Psoas muscle (tissue), 8 donors: ENCODE measurements around the gene SLC35D3. TPM values are rescaled to one million over a fixed set of nuclear protein-coding genes. Genes with fewer than 3 reads are reported as not detected.

Source experiments
- ATAC-seq, 4 donors: fragments of 200-7000 bp; cut with Tn5 transposase; one replicate each; pipeline ENCODE4 v1.9.1; 2020; ENCODE audit warnings: moderate library complexity in 3 of 4, mild to moderate bottlenecking in 2 of 4
- DNase-seq, 2 donors: peaks; one replicate each; pipeline ENCODE4 v3.0.0-alpha.2; 2020
- H3K27ac ChIP-seq: fragments of 200-600 bp; one replicate; pipeline ENCODE4 v1.8.0; 2022
- H3K27me3 ChIP-seq, 3 donors: fragments of 200-600 bp in 1 of 3; one replicate each; pipeline versions ENCODE4 v1.6.1 to v1.8.0; 2013 to 2022; ENCODE audit warnings: low read length in 2 of 3, mild to moderate bottlenecking in 2 of 3, moderate library complexity in 1 of 3; ENCODE audit not compliant: insufficient read depth in 3 of 3
- H3K36me3 ChIP-seq, 2 donors: fragments of 200-600 bp in 1 of 2; one replicate each; pipeline versions ENCODE4 v1.6.1 to v1.8.0; 2013 to 2022; ENCODE audit warnings: low read depth in 1 of 2, mild to moderate bottlenecking in 1 of 2, moderate library complexity in 1 of 2; ENCODE audit not compliant: insufficient read depth in 1 of 2
- H3K4me1 ChIP-seq: fragments of 200-600 bp; one replicate; pipeline ENCODE4 v1.8.0; 2022
- H3K4me3 ChIP-seq: fragments of 200-600 bp; one replicate; pipeline ENCODE4 v1.8.0; 2022; ENCODE audit warnings: mild to moderate bottlenecking
- H3K9me3 ChIP-seq: fragments of 200-600 bp; one replicate; pipeline ENCODE4 v1.8.0; 2022
- WGBS, 3 donors: extraction: QIAGEN DNeasy Blood & Tissue Kit; methylation state at CpG; one replicate each; pipeline versions ENCODE4 v1.1.6 to v1.1.7; 2013; 5-methylcytosine and 5-hydroxymethylcytosine counted together
- intact Hi-C, 2 donors: fragments of 100-400 bp; cut with DNase I; formaldehyde crosslinking; loops; one replicate each; pipeline versions ENCODE4 v1.11.0 to v1.14.2; 2022
- polyA plus RNA-seq, 3 donors: library from polyadenylated mRNA; stranded (reverse); fragments of 200-250 nt; gene quantifications; one replicate each; pipeline ENCODE4 v1.2.3, GENCODE V29; 2013
- total RNA-seq, 4 donors: library from RNA; stranded (reverse); fragmentation: NEBNext Ultra II Directional in 2 of 4; extraction: Animal tissue kit (Norgen Biotek cat#: 25700) in 2 of 4; gene quantifications; one replicate each; pipeline versions ENCODE4 v1.2.1 to v1.2.4, GENCODE V29; 2021 to 2023
- TF ChIP-seq, protein P1 (sequence below): fragments of 200-600 bp; IDR thresholded peaks from one replicate; pipeline ENCODE4 v1.8.0; 2022; ENCODE audit warnings: antibody characterized with exemption
- donor health status: healthy with polysubstance abuse.
- donor health status: DM: no; HTN: no; CAD: no; lungs with moderate emphysema.
- donor health status: Bipolar disorder and iron deficiency.
- donor health status: healthy.
- donor health status: DM: yes; HTN: yes; CAD: no.
- donor health status: DM: no; HTN: no; CAD: no.
- donor health status: DM: no; HTN: no; CAD: no.
- donor health status: DM: yes; HTN: yes; CAD: no.

Gene SLC35D3
- total and polyA plus RNA-seq, 7 donors: not detected

DNA sequence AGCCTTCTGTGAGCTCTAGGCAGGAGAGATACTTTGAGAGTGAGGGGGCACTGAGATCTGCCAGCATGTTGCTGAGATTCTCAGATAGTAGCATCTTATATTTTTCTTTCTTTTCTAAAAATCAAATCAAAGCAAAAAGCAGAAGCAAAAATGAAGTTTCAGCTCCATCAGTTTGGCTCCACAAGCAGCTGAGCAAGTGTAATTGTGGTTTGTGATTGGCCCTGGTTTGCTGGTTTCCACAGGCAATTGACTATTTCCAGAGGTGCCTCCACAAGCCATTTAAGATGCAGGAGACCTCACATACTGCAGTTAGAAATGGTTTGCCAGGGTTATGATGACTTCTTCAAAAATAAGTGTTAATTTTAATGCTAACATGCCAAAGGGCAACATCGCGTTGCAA, 4.3 kb downstream of the SLC35D3 start:
- ATAC-seq: no peak
- intact Hi-C loops: no loop called here
- DNase-seq: no peak
- H3K4me3 ChIP-seq: no peak overlapping the region
- H3K27me3 ChIP-seq: peaks cover 0 to 36% (median 21%) of the 10 kb centered on the region in 3 donors
- no peaks in the 10 kb centered on the region for H3K9me3 ChIP-seq
- H3K36me3 ChIP-seq: no peaks in the 10 kb centered on the region
- no peak overlapping the region for H3K27ac ChIP-seq
- peaks cover 10% of the 10 kb centered on the region for H3K4me1 ChIP-seq
- 93 to 97% (median 93%) methylated on average over 2 of the region's 2 CpGs for WGBS, 3 donors
- TF ChIP-seq, protein P1, sequence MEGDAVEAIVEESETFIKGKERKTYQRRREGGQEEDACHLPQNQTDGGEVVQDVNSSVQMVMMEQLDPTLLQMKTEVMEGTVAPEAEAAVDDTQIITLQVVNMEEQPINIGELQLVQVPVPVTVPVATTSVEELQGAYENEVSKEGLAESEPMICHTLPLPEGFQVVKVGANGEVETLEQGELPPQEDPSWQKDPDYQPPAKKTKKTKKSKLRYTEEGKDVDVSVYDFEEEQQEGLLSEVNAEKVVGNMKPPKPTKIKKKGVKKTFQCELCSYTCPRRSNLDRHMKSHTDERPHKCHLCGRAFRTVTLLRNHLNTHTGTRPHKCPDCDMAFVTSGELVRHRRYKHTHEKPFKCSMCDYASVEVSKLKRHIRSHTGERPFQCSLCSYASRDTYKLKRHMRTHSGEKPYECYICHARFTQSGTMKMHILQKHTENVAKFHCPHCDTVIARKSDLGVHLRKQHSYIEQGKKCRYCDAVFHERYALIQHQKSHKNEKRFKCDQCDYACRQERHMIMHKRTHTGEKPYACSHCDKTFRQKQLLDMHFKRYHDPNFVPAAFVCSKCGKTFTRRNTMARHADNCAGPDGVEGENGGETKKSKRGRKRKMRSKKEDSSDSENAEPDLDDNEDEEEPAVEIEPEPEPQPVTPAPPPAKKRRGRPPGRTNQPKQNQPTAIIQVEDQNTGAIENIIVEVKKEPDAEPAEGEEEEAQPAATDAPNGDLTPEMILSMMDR: no peak

DNA sequence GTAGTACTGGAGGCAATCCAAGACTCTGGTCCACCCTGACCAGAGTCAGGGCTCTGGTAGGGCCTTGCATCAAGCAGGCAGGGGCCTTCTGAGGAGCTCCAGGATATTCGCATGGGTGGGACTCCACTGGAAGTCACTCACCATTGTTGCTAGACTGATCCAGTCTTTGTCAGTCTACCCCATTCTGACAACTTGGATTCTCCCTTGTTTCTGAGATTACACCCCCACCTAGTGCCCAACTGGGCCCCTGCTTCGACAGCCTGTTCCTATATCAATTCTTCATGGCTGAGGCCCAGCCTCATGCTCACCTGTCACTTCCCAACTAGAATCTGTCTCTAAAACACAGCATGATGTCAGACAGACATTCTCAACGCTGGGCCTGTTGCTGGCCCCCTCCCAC, 5.2 kb downstream of the SLC35D3 start:
- TF ChIP-seq, protein P1: peak; percentile 21
- peaks cover 5% of the 10 kb centered on the region for H3K4me1 ChIP-seq
- intact Hi-C loops: no loop called here
- H3K36me3 ChIP-seq: no peaks in the 10 kb centered on the region
- WGBS, 3 donors: 52 to 59% (median 56%) methylated on average over 3 of the region's 3 CpGs
- H3K9me3 ChIP-seq: no peaks in the 10 kb centered on the region
- no peak overlapping the region for H3K27ac ChIP-seq
- peaks cover 0 to 26% (median 12%) of the 10 kb centered on the region in 3 donors for H3K27me3 ChIP-seq
- ATAC-seq: peak in 1 of 4 donors; percentile 46
- no peak overlapping the region for H3K4me3 ChIP-seq
- DNase-seq: no peak

DNA sequence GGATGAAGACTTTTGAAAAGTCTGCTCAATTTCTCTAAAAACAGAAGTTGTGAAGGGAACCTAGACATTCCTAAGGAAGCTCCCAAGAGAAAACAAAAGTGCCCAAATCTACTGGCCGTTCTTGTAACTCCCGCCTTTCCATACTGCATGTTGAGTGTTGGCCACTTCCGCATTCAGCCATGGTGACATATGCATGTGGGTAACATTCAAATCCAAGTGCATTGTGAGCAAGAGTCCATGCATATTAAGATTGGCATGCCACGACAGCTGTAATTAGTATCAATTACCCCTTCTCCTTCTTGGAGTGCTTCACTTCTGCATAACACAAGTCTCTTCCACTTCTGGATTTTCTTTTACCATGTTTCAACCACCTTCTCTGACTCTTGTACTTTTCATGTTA, 8.4 kb downstream of the SLC35D3 start:
- ATAC-seq: no peak

DNA sequence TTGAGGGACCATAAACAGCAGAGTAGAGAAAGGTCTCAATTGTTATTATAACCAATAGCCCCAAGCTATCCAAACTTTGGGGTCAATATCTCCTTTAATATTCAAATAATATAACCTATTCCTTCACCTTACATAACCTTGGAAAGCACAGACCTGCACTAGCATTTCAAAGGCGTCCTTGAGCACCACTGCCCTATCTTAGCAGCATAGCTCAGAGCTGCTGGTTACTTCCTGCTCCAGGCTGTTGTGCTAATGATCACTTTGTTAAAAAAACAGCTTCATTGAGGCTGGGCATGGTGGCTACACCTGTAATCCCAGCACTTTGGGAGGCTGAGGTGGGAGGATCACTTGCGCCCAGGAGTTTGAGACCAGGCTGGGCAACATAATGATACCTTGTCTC, 10.5 kb downstream of the SLC35D3 start:
- intact Hi-C loops: no loop called here

More for the DNA sequence above, 8.4 kb downstream of the SLC35D3 start:
- intact Hi-C loops: no loop called here
- H3K4me1 ChIP-seq: no peaks in the 10 kb centered on the region
- no peak overlapping the region for H3K4me3 ChIP-seq
- H3K36me3 ChIP-seq: no peaks in the 10 kb centered on the region
- no peak for DNase-seq
- no peaks in the 10 kb centered on the region for H3K9me3 ChIP-seq
- TF ChIP-seq, protein P1: no peak
- 77 to 79% (median 78%) methylated on average over 4 of the region's 4 CpGs for WGBS, 3 donors
- H3K27ac ChIP-seq: no peak overlapping the region
- no peaks in the 10 kb centered on the region for H3K27me3 ChIP-seq

DNA sequence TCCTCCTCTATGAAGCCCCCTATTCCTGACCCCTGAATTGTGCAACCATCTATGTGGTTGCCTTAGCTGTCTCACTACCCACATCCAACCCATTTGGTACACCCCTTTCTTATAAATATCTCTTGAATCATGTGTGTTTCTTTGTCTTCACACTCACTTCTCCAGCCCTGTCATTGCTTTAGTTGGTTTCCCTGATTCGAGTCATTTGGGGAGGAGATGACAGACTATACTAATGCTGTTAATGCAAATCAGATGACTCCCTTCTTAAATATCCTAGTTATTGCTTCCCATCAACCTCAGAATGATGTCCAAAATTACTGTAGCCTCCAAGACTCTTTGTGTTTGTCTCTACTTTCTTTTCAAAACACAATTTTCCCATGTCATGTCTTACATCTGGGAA, 23.0 kb downstream of the SLC35D3 start:
- Histone ChIP-seq H3K27ac (no peak overlapping the region), H3K9me3 (no peaks in the 10 kb centered on the region), H3K4me3 (no peak overlapping the region), H3K4me1 (no peaks in the 10 kb centered on the region), H3K36me3 (no peaks in the 10 kb centered on the region), H3K27me3 (no peaks in the 10 kb centered on the region)
- DNase-seq: no peak
- WGBS, 3 donors: 66 to 76% (median 69%) methylated on average over 1 of the region's 1 CpG
- no peak for ATAC-seq
- intact Hi-C loops: no loop called here
- TF ChIP-seq, protein P1: no peak

More for the DNA sequence above, 10.5 kb downstream of the SLC35D3 start:
- WGBS, 3 donors: 86 to 87% (median 86%) methylated on average over 2 of the region's 2 CpGs
- Histone ChIP-seq H3K4me3 (no peak overlapping the region), H3K27ac (no peak overlapping the region), H3K27me3 (no peaks in the 10 kb centered on the region), H3K36me3 (no peaks in the 10 kb centered on the region), H3K4me1 (no peaks in the 10 kb centered on the region), H3K9me3 (no peaks in the 10 kb centered on the region)
- no peak for ATAC-seq
- no peak for DNase-seq
- TF ChIP-seq, protein P1: no peak
